Ishikawa (cell line): ENCODE results near the gene CACNA1C.

Experiments used
- EGR1 ChIP-seq: IDR thresholded peaks from 2 replicates; pipeline ENCODE4 v1.6.1; 2012
- EP300 ChIP-seq: IDR thresholded peaks from 2 replicates; pipeline ENCODE4 v1.6.1; 2012; ENCODE audit warnings: borderline replicate concordance
- TAF1 ChIP-seq: IDR thresholded peaks from 2 replicates; pipeline ENCODE4 v1.6.1; 2012; ENCODE audit warnings: low read depth, mild to moderate bottlenecking
- TCF12 ChIP-seq: IDR thresholded peaks from 2 replicates; pipeline ENCODE4 v1.6.1; 2012; ENCODE audit warnings: low read depth
- TEAD4 ChIP-seq: IDR thresholded peaks from 2 replicates; pipeline ENCODE4 v1.6.1; 2012
- YY1 ChIP-seq: IDR thresholded peaks from 2 replicates; pipeline ENCODE4 v1.6.1; 2012; ENCODE audit warnings: low read depth
- ZBTB7A ChIP-seq: IDR thresholded peaks from 2 replicates; pipeline ENCODE4 v1.6.1; 2012; ENCODE audit warnings: low read depth
- TF ChIP-seq, protein P1 (sequence below): IDR thresholded peaks from 2 replicates; pipeline ENCODE4 v1.6.1; 2012; ENCODE audit warnings: low read depth, mild to moderate bottlenecking

DNA sequence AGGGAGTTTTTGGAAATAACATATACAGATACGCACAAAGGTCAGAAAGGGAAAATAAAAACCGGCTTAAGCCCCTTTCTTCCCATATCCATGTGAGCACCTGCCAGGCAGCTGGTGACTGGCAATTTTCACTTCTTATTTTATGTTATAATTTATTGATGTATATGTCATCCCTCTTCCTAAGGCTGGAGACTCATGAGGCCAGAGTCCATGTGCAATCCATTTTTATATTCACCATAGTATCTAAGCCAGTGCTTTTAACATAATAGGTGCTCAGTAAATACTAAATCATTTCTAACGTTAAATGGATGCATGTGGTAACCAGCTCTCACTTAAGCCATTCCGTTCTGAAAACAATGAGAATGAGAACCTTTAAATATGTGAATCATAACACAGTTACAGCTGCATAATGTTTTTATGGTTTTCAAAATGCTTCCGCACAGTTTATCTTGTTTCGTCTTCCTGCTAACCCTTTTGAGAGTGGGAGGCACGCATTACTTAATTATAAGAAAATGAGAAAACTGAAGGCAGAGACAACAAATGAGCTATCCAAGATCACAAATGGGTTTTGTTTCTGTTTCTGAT, 178.3 kb downstream of the CACNA1C start:
- TF ChIP-seq, protein P1, sequence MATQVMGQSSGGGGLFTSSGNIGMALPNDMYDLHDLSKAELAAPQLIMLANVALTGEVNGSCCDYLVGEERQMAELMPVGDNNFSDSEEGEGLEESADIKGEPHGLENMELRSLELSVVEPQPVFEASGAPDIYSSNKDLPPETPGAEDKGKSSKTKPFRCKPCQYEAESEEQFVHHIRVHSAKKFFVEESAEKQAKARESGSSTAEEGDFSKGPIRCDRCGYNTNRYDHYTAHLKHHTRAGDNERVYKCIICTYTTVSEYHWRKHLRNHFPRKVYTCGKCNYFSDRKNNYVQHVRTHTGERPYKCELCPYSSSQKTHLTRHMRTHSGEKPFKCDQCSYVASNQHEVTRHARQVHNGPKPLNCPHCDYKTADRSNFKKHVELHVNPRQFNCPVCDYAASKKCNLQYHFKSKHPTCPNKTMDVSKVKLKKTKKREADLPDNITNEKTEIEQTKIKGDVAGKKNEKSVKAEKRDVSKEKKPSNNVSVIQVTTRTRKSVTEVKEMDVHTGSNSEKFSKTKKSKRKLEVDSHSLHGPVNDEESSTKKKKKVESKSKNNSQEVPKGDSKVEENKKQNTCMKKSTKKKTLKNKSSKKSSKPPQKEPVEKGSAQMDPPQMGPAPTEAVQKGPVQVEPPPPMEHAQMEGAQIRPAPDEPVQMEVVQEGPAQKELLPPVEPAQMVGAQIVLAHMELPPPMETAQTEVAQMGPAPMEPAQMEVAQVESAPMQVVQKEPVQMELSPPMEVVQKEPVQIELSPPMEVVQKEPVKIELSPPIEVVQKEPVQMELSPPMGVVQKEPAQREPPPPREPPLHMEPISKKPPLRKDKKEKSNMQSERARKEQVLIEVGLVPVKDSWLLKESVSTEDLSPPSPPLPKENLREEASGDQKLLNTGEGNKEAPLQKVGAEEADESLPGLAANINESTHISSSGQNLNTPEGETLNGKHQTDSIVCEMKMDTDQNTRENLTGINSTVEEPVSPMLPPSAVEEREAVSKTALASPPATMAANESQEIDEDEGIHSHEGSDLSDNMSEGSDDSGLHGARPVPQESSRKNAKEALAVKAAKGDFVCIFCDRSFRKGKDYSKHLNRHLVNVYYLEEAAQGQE, result no peak
- TF ChIP-seq ZBTB7A (no peak), TAF1 (no peak), EP300 (no peak), EGR1 (no peak), TCF12 (no peak), YY1 (no peak), TEAD4 (no peak)
